ENCODE results near the gene MAP3K19.
A peak's percentile ranks its signal among the peaks of the same experiment; 100 is the strongest.
"Not testable (repeated sequence)": the region's sequence is repeated elsewhere in the genome, so short reads cannot be mapped to it uniquely, and the experiment has no call there.

Gene MAP3K19

GRCh38 chr2:135047300-135047699 is at the start of gene MAP3K19:
Gene MAP3K19 (minus strand): TSS chr2:135047447. CDS start chr2:135024647, 22,800 bp downstream.
- no peak for DNase-seq

DNA sequence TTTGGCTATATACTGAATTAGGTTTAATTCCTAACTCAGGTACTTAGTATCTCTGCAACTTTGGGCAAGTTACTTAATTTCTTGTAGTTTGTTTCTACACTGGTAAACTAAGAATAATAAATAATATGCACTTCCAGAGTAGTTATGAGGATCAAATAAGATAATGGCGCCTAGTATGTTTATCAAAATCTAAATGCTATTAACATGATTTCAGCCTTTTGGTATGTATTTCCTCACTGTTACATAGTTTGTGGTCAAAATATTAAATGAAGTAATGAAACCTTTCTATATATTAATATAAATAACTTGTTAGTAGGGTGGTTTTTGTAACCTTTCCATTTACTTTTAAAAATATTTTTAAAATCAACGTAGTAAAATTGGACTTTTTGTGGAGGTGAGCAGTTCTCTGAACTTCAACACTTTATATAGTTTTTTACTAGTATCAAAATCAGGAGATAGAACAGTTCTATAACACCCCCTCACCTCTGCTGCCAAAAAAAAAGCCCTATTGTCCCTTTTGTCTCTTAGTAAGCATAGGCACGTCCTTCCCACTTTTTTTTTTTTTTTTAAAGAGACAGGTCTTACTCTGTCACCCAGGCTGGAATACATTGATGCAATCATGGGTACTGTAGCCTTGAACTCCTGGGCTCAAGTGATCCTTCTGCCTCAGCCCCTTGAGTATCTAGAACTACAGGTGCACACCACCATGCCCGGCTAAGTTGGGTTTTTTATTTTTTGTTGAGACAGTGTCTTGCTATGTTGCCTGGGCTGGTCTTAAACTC is 49.6 kb upstream of the MAP3K19 start:
- no peak for DNase-seq

DNA sequence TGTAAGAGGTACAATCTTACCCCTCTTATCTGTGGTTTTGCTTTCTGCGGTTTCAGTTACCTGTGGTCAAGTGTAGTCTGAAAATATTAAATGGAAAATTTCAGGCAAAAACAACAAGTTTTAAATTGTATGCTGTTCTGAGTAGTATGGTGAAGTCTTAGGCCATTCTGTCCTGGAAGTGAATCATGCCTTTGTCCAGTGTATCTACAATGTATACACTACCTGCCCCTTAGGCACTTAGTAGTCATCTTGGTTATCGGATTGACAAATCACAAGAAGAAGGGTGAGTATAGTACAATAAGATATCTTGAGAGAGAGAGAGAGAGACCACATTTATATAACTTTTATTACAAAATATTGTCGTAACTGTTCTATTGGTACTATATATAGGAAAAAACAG is 48.3 kb upstream of the MAP3K19 start:
- no peak for DNase-seq

- DNase-seq, result no peak
These were observed 47.3 kb upstream of the MAP3K19 start for GRCh38 chr2:135094508-135094907.

DNA sequence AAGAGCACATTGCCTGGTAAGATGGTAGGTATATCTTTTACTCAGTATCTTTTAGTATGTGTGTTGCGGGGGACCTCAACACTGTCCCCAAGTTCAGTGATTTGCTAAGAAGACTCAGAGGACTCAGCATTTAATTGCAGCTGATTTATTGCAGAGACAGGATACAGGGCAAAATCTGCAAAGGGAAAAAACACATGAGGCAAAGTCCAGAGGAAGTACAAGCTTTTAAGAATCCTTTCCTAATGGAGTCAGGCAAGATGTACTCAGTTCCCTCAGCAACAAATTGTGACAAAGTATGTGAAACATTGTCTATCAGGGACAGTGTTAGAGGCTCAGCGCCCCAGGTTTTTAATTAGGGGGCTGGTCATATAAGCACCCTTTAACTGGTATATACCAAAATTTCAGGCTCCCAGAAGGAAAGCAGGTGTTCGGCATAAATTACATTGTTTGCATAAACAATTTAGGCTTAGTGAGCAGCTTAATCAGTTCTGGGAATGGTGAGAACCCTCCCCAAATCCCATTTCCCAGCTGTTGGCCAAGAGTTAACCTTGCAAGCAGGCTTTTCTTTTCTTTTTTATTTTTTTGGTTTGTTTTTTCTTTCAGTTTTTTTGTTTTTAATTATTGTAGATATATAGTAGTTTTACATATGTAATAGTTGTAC is 46.6 kb upstream of the MAP3K19 start:
- DNase-seq, result no peak

DNA sequence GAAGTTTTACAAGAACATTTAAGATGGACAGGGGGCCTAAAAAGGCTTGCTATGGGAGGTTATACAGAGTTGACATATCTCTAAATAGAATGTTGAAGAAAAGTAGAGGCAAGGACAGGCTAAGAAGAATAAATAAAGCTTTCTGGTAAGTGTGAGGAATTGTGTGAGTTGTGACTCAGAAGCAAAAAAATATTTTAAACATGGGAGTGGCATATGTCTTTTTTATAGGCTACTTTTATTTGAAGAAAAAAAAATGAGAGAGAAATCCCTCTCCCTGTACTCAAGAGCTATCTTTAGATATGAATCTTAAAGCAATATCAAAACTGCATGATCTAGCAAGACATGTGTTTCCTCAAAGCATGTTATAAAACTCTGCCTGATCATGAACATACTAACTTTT is 45.9 kb upstream of the MAP3K19 start:
- no peak for DNase-seq

- no peak for DNase-seq
These were observed 44.4 kb upstream of the MAP3K19 start for GRCh38 chr2:135091681-135092080.

GRCh38 chr2:135089597-135089996 is 42.4 kb upstream of the MAP3K19 start:
- not testable (repeated sequence) for DNase-seq

DNA sequence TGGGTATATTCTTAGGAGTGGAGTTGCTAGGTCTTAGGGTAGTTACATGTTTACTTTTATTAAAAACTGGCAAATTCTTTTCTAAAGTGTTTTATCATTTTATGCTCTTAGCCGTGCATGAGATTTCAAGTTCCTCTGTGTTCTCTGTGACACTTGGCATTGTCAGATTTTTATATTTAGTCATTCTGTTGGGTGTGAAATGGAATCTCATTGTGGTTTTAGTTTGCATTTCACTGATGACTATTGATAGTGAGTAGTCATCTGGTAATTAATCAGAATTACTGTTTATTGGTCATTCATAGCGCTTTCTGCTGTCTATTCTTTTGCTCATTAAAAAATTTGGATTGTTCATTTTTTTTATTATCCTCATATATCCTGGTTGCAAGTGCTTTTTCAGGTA is 39.0 kb upstream of the MAP3K19 start:
- DNase-seq, result no peak

DNA sequence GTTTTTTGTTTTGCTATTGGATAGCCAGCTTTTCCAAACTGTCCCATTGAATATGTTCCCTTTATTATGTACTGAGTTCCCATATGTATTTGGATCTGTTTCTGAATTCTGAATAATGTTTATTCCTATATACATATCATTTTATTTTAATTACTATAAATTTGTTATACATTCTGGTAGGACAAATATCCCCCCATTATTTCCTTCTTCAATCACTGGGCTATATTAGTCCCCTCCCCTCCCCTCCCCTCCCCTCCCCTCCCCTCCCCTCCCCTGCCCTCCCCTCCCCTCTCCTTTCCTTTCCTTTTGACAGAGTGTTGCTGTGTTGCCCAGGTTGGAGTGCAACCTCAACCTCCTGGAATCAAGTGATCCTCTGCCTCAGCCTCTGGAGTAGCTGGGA is 31.2 kb upstream of the MAP3K19 start:
- no peak for DNase-seq

DNA sequence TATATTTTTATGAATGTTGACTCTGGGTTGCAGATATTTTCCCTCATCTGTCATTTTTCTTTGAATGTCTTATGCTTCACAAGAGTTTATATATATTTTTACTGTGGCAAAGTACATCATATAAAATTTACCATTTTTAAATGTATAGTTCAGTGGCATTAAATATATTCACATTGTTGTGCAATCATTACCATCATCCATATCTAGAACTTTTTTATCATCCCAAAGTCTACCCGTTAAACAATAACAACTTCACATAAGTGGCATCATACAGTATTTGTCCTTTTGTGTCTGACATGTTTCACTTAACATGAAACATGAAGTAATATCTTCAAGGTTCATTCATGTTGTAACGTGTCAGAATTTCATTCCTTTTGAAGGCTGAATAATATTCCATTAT is 29.3 kb upstream of the MAP3K19 start:
- DNase-seq, result no peak

- no peak for DNase-seq
These were observed 27.0 kb upstream of the MAP3K19 start for GRCh38 chr2:135074216-135074615.

DNA sequence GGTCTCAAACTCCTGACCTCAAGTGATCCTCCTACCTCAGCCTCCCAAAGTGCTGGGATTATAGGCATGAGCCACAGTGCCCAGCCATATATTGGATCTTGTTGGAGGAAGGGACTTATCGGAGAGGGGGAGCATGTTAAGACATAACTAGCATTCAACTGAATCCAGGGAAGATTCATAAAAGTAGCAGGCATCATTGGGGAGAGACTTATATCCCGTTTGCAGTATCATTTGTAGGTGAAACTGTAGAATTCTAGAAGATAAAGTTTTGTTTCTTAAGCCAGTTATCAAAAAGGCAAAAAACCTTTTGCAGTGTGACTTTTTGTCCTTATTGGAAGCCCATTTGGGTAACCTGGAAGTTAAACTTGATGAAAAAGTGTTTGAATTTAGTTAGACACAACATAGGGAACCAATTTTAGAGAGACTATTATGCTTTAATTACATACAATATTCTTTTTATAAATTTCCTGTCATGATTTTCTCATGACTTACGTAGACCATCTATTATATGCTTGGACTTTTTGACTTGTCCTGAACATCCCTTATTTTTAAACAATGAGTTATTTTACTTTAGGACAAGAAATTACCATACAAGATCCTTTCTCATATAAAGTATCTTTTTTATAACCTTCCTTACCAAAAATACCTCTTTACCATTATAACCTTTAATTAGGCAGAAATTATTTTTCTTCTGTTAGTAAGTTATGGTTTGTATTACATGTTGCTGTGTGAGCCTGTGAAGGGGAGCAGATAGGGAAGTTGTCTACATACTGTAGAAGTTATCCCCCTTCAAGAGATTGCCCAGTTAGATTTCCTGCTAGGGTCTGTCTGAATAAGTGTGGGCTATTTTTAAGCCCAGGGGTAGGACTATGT is 25.1 kb upstream of the MAP3K19 start:
- DNase-seq, result no peak

DNA sequence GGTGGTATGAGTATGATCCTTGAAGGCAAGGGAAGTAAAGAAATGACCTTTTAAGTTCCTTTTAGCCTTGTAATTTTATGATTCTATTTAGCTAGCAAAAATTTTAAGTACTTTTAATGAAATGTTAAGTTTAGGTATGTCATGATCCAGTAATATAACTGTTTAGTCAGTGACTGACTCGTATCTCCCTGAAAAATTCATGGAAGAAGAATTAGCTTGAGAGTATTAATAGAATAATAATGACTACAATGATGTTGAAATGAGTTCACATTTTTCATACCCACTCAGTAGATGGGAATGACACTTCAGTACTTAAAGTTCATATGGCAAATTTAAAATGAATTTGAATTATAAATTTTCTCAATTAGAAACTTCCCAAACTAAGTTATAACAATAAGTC is 19.5 kb upstream of the MAP3K19 start:
- DNase-seq, result no peak

DNA sequence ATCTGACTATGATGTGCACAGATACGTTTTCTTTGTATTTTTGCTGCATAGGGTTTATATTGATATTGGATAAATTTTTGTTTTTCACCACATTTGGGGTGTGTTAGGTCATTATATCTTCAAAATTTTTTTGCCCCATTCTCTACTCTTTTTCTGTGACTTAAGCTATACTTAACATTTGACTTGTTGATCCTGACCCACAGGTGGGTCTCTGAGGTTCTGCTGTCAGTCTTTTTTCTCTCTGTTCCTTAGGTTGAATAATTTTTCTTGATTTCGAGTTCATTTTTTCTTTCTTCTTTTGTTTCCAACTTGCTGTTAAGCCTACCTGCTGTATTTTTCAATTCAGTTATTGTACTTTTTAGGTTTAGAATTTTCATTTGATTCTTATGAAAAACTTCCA is 16.9 kb upstream of the MAP3K19 start:
- no peak for DNase-seq

DNA sequence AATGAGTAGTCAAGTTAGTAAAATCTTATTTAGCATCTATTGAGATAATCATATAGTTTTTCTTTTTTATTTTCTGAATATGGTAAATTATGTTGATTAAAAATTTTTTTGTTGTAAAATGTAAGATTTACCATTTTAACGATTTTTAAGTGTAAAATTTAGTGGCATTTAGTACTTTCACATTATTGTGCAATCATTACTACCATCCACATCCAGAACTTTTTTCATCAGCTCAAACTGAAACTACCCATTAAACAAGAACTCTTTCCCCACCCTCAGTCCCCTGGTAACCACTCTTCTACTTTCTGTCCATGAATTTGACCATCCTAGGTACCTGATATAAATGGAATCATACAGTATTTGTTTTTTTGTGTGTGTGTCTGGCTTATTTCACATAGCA is 16.0 kb upstream of the MAP3K19 start:
- no peak for DNase-seq

GRCh38 chr2:135059577-135059976 is 12.3 kb upstream of the MAP3K19 start:
- DNase-seq, result no peak

DNA sequence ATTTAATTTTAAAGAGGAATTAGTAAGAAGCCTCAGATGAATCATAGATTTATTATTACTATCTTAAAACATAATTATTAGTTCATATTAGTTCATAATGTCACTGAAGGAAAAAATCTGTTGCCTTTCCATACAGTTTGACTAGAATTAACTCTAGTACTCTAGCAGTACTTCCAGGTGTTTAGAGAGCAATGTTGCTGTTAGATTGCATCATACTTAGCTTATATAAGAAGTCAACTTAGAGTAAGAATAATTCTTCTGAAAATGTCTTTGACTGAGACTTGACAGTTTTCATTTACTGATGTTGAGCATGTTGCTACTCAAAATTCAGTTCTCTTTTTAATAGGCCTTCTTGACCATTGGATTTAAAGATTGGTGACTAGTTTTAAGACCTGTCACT is 9.5 kb upstream of the MAP3K19 start:
- DNase-seq, result no peak

GRCh38 chr2:135055182-135055786 is 8.0 kb upstream of the MAP3K19 start:
- DNase-seq, result no peak

DNA sequence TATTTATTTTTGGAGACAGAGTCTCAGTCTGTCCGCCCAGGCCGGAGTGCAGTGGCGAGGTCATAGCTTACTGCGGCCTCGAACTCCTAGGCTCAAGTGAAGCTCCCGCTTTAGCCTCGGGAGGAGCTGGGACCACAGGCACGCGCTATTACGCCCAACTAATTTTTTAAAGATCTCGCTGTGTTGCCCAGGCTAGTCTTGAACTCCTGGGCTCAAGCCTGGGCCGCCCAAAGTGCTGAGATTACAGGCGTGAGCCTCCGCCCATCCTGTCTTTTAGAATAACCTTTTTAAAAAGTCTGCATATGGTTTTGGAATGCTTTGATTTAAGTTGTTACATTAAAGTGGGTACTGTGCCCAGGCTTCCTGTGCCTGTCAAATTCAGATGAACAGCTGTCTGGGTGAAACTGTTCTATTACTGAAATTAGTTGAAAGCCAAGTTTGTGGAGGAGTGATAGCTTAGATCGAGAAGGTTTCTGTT is 5.8 kb upstream of the MAP3K19 start:
- DNase-seq, result peak; percentile 2

DNA sequence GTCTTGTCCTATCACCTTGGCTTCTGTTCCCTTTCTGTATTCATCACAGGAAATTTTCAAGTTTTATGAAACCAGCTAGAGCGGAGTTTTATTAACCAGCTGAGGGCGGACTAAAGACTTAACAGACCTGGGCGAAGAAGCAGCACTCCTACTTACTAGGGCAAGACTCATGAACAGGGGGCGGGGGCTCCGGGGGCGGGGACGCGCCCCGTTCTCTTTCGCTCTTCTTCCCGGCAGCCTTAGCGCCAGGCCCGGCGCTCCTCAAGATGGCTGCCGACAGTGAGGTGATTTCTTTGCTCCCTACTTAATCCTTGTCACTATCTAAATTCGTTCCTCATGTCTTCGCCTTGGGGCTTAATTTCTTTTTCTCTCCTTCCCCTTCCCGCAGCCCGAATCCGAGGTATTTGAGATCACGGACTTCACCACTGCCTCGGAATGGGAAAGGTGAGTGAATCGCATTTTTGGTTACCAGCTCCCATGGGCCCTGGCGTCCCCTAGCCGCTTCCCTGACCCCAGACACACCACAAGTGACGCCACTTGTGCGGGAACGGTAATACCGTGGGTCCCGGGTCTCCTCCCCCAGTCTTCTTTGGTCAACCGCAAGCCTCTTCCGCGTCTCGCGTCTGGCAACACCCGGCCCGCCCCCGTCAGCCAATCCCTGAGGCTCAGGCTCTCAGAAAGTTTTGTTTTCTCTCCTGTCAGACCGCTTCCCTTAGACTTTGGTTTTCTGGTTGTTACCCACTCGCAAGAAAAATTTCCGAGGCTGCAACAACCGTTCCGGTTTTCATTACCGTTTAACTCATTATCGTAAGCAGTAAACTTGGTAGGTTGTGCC is 5.0 kb upstream of the MAP3K19 start, which contains the start of gene RAB3GAP1:
Gene RAB3GAP1 (plus strand): TSS at position 251 of the 835 bp plus-strand sequence. CDS start 16 bp downstream, at position 267.
- DNase-seq, result peak; percentile 87

DNA sequence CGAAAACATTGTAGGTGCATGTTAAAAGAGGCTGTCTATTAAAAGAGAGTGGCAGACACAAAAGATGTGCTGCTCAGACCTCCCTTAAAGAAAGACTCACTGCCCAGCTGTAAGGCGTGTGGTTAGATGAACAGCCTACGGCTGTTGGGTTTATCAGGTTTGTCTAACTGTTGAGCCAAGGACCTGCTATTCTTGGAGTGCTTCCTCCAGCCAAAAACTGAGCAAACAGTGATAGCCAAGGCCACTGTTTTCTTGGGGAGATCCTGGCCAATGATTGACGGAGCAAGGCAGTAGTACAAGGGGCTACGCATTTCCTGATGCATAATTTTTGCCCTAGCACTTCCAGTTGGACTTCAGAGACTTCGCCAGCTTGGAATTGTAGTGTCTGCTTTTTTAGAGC is 3.4 kb upstream of the MAP3K19 start:
- DNase-seq, result no peak
